ENCODE data around the gene S100A14.

- TF ChIP-seq, protein P1, sequence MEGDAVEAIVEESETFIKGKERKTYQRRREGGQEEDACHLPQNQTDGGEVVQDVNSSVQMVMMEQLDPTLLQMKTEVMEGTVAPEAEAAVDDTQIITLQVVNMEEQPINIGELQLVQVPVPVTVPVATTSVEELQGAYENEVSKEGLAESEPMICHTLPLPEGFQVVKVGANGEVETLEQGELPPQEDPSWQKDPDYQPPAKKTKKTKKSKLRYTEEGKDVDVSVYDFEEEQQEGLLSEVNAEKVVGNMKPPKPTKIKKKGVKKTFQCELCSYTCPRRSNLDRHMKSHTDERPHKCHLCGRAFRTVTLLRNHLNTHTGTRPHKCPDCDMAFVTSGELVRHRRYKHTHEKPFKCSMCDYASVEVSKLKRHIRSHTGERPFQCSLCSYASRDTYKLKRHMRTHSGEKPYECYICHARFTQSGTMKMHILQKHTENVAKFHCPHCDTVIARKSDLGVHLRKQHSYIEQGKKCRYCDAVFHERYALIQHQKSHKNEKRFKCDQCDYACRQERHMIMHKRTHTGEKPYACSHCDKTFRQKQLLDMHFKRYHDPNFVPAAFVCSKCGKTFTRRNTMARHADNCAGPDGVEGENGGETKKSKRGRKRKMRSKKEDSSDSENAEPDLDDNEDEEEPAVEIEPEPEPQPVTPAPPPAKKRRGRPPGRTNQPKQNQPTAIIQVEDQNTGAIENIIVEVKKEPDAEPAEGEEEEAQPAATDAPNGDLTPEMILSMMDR (IDR thresholded peaks at IDR 0.05) = no peak
- no peak for TF ChIP-seq POLR2A (IDR thresholded peaks at IDR 0.05)
These were observed 3.9 kb downstream of the S100A14 start for GRCh38 chr1:153612111-153612754.
